Prostate gland (tissue), 2 donors: ENCODE results near the gene SHKBP1. TPM values are rescaled to one million over a fixed set of nuclear protein-coding genes. Genes with fewer than 3 reads are reported as not detected.

Experiments used
- DNase-seq: peaks from one replicate; pipeline ENCODE4 v3.0.0-alpha.2; 2019; ENCODE audit warnings: low spot score
- H3K27ac ChIP-seq, 2 donors: fragments of 200-600 bp; sonication (generic); 2 replicates each; pipeline ENCODE4 v1.5.1; 2017 to 2019
- H3K27me3 ChIP-seq: fragments of 200-600 bp; sonication (generic); replicated peaks from 2 replicates; pipeline ENCODE4 v1.5.1; 2019; ENCODE audit not compliant: insufficient read depth
- H3K36me3 ChIP-seq, 2 donors: fragments of 200-600 bp; sonication (generic); 1 replicate in 1 of 2; 2 replicates in 1 of 2; pipeline versions ENCODE4 v1.5.1 to v1.8.1; 2017 to 2019
- H3K4me1 ChIP-seq: fragments of 200-600 bp; sonication (generic); replicated peaks from 2 replicates; pipeline ENCODE4 v1.5.1; 2019
- H3K4me3 ChIP-seq, 2 donors: fragments of 200-600 bp; sonication (generic); 2 replicates each; pipeline ENCODE4 v1.5.1; 2017 to 2019
- H3K9me3 ChIP-seq: fragments of 200-600 bp; sonication (generic); 2 replicates; pipeline ENCODE4 v1.5.1; 2017
- POLR2A ChIP-seq: fragments of 450-650 bp; IDR thresholded peaks from one replicate; pipeline ENCODE4 v1.6.1; 2016; ENCODE audit warnings: antibody characterized with exemption, mild to moderate bottlenecking
- POLR2AphosphoS5 ChIP-seq: sonication (generic); formaldehyde crosslinking; IDR thresholded peaks from one replicate; pipeline ENCODE4 v1.6.1; 2017; ENCODE audit warnings: antibody characterized with exemption
- WGBS: methylation state at CpG from one replicate; pipeline ENCODE4 v1.1.5; 2018; 5-methylcytosine and 5-hydroxymethylcytosine counted together
- intact Hi-C: fragments of 100-400 bp; cut with DNase I; formaldehyde crosslinking; loops from one replicate; pipeline ENCODE4 v1.14.2; 2022
- total RNA-seq, 2 donors: library from RNA; depleted of rRNA; stranded (reverse); fragments of >200 nt; gene quantifications; one replicate each; pipeline ENCODE4 v1.1.0, GENCODE V29; 2016
- TF ChIP-seq, protein P1 (sequence below), 4 experiments: fragments of 200-600 bp in 2 of 4; fragments of 450-650 bp in 2 of 4; sonication (generic) in 2 of 4; IDR thresholded peaks; 1 replicate in 3 of 4; 2 replicates in 1 of 4; pipeline ENCODE4 v1.5.1; 2016 to 2019; ENCODE audit warnings: antibody characterized with exemption in 4 of 4, mild to moderate bottlenecking in 2 of 4, moderate library complexity in 2 of 4

The SHKBP1 gene
- total RNA-seq, 2 donors from 2014 or later: 54.6 to 91.6 TPM

DNA sequence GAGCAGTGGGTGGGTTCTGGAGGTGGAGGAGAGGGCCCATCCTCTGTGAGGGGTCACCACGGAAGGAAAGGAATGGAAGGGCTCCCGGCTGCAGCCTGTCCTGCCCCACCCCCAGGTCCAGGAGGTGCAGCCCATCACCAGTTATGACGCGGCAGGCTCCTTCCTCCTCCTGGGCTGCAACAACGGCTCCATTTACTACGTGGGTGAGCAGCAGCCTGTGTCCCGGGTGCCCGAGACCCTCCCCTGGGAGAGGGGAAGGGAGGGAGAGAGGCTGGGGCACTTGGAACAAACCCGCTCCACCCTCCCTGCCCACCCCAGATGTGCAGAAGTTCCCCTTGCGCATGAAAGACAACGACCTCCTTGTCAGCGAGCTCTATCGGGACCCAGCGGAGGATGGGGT lies 6.6 kb downstream of the SHKBP1 start:
- no peaks in the 10 kb centered on the region for H3K9me3 ChIP-seq
- no peaks in the 10 kb centered on the region for H3K27me3 ChIP-seq
- WGBS: 86% methylated on average over 14 of the region's 14 CpGs
- TF ChIP-seq POLR2AphosphoS5: no peak
- TF ChIP-seq POLR2A: no peak
- TF ChIP-seq, protein P1, sequence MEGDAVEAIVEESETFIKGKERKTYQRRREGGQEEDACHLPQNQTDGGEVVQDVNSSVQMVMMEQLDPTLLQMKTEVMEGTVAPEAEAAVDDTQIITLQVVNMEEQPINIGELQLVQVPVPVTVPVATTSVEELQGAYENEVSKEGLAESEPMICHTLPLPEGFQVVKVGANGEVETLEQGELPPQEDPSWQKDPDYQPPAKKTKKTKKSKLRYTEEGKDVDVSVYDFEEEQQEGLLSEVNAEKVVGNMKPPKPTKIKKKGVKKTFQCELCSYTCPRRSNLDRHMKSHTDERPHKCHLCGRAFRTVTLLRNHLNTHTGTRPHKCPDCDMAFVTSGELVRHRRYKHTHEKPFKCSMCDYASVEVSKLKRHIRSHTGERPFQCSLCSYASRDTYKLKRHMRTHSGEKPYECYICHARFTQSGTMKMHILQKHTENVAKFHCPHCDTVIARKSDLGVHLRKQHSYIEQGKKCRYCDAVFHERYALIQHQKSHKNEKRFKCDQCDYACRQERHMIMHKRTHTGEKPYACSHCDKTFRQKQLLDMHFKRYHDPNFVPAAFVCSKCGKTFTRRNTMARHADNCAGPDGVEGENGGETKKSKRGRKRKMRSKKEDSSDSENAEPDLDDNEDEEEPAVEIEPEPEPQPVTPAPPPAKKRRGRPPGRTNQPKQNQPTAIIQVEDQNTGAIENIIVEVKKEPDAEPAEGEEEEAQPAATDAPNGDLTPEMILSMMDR (IDR thresholded peaks at IDR 0.05): no peak
- no peak overlapping the region for H3K4me3 ChIP-seq
- no peak for DNase-seq
- H3K4me1 ChIP-seq: no peaks in the 10 kb centered on the region
- no peak overlapping the region for H3K27ac ChIP-seq
- no peaks in the 10 kb centered on the region for H3K36me3 ChIP-seq
- intact Hi-C loops: no loop called here

DNA sequence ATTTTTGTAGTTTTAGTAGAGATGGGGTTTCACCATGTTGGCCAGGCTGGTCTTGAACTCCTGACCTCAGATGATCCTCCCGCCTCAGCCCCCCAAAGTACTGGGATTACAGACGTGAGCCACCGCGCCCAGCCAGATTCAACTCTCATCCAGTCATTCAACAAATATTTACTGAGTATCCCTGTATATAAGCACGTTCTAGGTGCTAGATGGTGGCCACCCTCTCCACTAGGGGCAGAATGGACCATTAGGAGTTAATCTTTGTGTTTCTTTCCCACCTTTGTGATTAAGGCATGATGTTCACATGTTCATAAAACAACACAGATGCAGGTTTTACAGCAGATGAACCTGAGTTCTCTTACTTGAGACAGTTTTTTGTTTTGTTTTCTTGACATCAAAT lies 7.3 kb downstream of the SHKBP1 start:
- 80% methylated on average over 5 of the region's 5 CpGs for WGBS
- no peak for DNase-seq
- Histone ChIP-seq H3K4me1 (no peaks in the 10 kb centered on the region), H3K4me3 (no peak overlapping the region), H3K27ac (no peak overlapping the region), H3K27me3 (no peaks in the 10 kb centered on the region), H3K36me3 (no peaks in the 10 kb centered on the region), H3K9me3 (no peaks in the 10 kb centered on the region)
- intact Hi-C loops: no loop called here
- no peak for TF ChIP-seq POLR2A
- TF ChIP-seq POLR2AphosphoS5: no peak

DNA sequence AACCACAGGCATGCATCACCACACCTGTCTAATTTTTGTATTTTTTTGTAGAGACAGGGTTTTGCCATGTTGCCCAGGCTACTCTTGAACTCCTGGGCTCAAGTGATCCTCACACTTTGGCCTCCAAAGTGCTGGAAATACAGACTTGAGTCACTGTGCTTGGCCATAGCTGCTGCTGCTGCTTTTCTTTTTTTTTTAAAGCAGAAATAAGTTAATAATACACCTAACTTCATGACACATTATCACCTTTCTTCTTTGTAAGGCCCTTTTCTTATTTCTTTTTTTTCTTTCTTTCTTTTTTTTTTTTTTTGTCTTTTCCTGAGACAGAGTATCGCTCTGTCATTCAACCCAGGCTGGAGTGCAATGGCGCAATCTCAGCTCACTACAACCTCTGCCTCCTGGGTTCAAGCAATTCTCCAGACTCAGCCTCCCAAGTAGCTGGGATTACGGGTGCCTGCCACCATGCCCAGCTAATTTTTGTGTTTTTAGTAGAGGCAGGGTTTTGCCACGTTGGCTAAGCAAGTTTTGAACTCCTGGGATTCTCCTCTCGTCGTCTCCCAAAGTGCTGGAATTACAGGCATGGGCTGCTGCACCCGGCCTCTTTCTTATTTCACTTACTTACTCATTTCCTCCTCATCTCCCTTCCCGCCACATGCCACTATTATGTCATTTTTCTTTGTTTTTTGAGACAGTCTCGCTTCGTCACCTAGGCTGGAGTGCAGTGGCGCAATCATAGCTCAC lies 8.7 kb downstream of the SHKBP1 start:
- Histone ChIP-seq H3K4me3 (no peak overlapping the region), H3K27ac (no peak overlapping the region), H3K9me3 (no peaks in the 10 kb centered on the region), H3K27me3 (no peaks in the 10 kb centered on the region), H3K36me3 (no peaks in the 10 kb centered on the region), H3K4me1 (no peaks in the 10 kb centered on the region)
- TF ChIP-seq, protein P1 (IDR thresholded peaks at IDR 0.05): no peak
- intact Hi-C loops: no loop called here
- no peak for DNase-seq
- 89% methylated on average over 11 of the region's 11 CpGs for WGBS

DNA sequence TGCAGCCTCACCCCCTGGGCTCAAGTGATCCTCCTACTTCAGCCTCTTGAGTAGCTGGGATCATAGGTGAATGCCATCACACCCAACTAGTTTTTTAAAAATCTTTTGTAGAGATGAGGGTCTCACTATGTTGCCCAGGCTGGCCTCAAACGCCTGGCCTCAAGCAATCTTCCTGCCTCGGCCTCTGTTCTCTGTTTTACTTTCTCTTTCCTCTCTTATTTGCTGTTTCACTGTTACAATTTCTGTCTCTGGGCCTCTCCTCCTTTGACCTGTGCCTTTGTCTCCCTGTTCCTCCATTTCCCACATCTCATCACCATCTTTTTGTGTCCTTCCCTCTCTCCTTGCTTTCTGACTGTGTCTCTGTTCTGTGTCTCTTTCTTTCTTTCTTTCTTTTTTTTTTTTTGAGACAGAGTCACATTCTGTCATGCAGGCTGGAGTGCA lies 9.3 kb downstream of the SHKBP1 start:
- no peak for DNase-seq
- Histone ChIP-seq H3K27ac (no peak overlapping the region), H3K27me3 (no peaks in the 10 kb centered on the region), H3K4me3 (no peak overlapping the region), H3K36me3 (no peaks in the 10 kb centered on the region), H3K9me3 (no peaks in the 10 kb centered on the region), H3K4me1 (no peaks in the 10 kb centered on the region)
- 97% methylated on average over 2 of the region's 2 CpGs for WGBS
- no peak for TF ChIP-seq POLR2A
- TF ChIP-seq, protein P1 (IDR thresholded peaks at IDR 0.05): no peak
- no peak for TF ChIP-seq POLR2AphosphoS5
- intact Hi-C loops: no loop called here

DNA sequence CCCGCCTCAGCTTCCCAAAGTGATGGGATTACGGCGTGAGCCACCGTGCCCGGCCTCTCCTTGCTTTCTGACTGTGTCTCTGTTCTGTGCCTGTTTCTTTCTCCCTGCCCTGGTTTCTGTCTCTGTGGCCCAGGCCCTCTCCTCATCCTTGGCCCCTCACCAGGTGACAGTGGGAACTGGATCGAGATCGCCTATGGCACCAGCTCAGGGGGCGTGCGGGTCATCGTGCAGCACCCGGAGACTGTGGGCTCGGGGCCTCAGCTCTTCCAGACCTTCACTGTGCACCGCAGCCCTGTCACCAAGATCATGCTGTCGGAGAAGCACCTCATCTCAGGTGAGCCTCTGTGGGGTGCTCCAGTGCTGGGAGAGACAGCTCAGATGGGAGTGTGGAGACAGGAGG lies 9.9 kb downstream of the SHKBP1 start:
- Histone ChIP-seq H3K27me3 (no peaks in the 10 kb centered on the region), H3K36me3 (no peaks in the 10 kb centered on the region), H3K4me1 (no peaks in the 10 kb centered on the region), H3K9me3 (no peaks in the 10 kb centered on the region), H3K4me3 (no peak overlapping the region), H3K27ac (no peak overlapping the region)
- TF ChIP-seq POLR2AphosphoS5: no peak
- TF ChIP-seq POLR2A: no peak
- TF ChIP-seq, protein P1 (IDR thresholded peaks at IDR 0.05): no peak
- intact Hi-C loops: no loop called here
- DNase-seq: no peak
- WGBS: 95% methylated on average over 14 of the region's 14 CpGs
